H1 (cell line): ENCODE measurements around the gene B4GALT7. TPM values are rescaled to one million over a fixed set of nuclear protein-coding genes. Genes with fewer than 3 reads are reported as not detected.
A peak's percentile ranks its signal among the peaks of the same experiment; 100 is the strongest.

Experiments
- CTCF ChIA-PET: fragments of 300-600 bp; sonication (Branson Sonifier 250); formaldehyde crosslinking; loops from one replicate; lab custom pipeline; 2021; ENCODE audit not compliant: partially characterized antibody; lab: Charles Lee
- POLR2A ChIA-PET: fragments of 300-600 bp; sonication (Branson Sonifier 250); formaldehyde crosslinking; loops from one replicate; lab custom pipeline; 2021; ENCODE audit warnings: inconsistent platforms; ENCODE audit not compliant: partially characterized antibody; lab: Charles Lee
- DNase-seq, 2 experiments: peaks; one replicate each; pipeline versions ENCODE4 v3.0.0 to v3.0.0-alpha.2; 2010 to 2022; ENCODE audit warnings: low spot score in 2 of 2, low read depth in 1 of 2, mixed read lengths in 1 of 2
- FAIRE-seq: peaks from 2 replicates; lab custom pipeline; 2011; peaks lifted over from hg19 to GRCh38; lab: Jason Lieb, UNC
- H2AFZ ChIP-seq: 2 replicates; pipeline ENCODE4 v1.8.1; 2012; ENCODE audit warnings: low read length, inconsistent platforms
- H2AK5ac ChIP-seq: 2 replicates; pipeline ENCODE4 v1.6.1; 2013; ENCODE audit warnings: low read depth, low read length
- H2BK120ac ChIP-seq: replicated peaks from 2 replicates; pipeline ENCODE3; 2013; ENCODE audit warnings: low read depth, low read length, inconsistent platforms
- H2BK12ac ChIP-seq: 2 replicates; pipeline ENCODE4 v1.6.1; 2013; ENCODE audit warnings: low read depth, low read length
- H2BK15ac ChIP-seq: 2 replicates; pipeline ENCODE4 v1.6.1; 2013; ENCODE audit warnings: low read length
- H2BK20ac ChIP-seq: 2 replicates; pipeline ENCODE4 v1.6.1; 2013; ENCODE audit warnings: low read length
- H2BK5ac ChIP-seq: 2 replicates; pipeline ENCODE4 v1.6.1; 2013; ENCODE audit warnings: low read depth, low read length
- H3K14ac ChIP-seq: 2 replicates; pipeline ENCODE4 v1.6.1; 2013; ENCODE audit warnings: inconsistent platforms; ENCODE audit not compliant: insufficient read length
- H3K18ac ChIP-seq: 2 replicates; pipeline ENCODE4 v1.6.1; 2013; ENCODE audit warnings: low read length; ENCODE audit errors: extremely low read depth
- H3K23ac ChIP-seq: 2 replicates; pipeline ENCODE4 v1.6.1; 2013; ENCODE audit warnings: inconsistent platforms; ENCODE audit not compliant: insufficient read length
- H3K23me2 ChIP-seq: 2 replicates; pipeline ENCODE4 v1.6.1; 2013; ENCODE audit warnings: low read depth, low read length
- H3K27ac ChIP-seq: 2 replicates; pipeline ENCODE4 v1.6.1; 2011; ENCODE audit warnings: low read depth, low read length, inconsistent platforms
- H3K27me3 ChIP-seq, 4 experiments: replicated peaks in 1 of 4; 1 replicate in 1 of 4; 2 replicates in 3 of 4; pipeline versions ENCODE4 v1.6.1 to v1.8.1; 2011 to 2013; ENCODE audit warnings: low read length in 3 of 4, mild to moderate bottlenecking in 3 of 4, inconsistent platforms in 2 of 4, mixed read lengths in 2 of 4, moderate library complexity in 1 of 4; ENCODE audit not compliant: control insufficient read depth in 3 of 4, insufficient read depth in 3 of 4; ENCODE audit errors: extremely low read depth in 1 of 4
- H3K36me3 ChIP-seq, 4 experiments: 2 replicates each; pipeline versions ENCODE4 v1.6.1 to v1.8.1; 2011 to 2013; ENCODE audit warnings: mild to moderate bottlenecking in 4 of 4, low read length in 3 of 4, moderate library complexity in 2 of 4, control low read depth in 1 of 4, inconsistent platforms in 1 of 4; ENCODE audit not compliant: insufficient read depth in 4 of 4, control insufficient read depth in 2 of 4
- H3K4ac ChIP-seq: replicated peaks from 2 replicates; pipeline ENCODE3; 2013; ENCODE audit warnings: low read length, low read depth, mixed read lengths, inconsistent platforms; ENCODE audit not compliant: insufficient read length
- H3K4me1 ChIP-seq, 4 experiments: replicated peaks in 1 of 4; 1 replicate in 1 of 4; 2 replicates in 3 of 4; pipeline versions ENCODE4 v1.6.1 to v1.8.1; 2011 to 2013; ENCODE audit warnings: low read length in 3 of 4, inconsistent platforms in 2 of 4, mixed read lengths in 1 of 4; ENCODE audit not compliant: insufficient read depth in 4 of 4, control insufficient read depth in 3 of 4
- H3K4me2 ChIP-seq, 2 experiments: 2 replicates each; pipeline versions ENCODE4 v1.6.1 to v1.8.1; 2011 to 2013; ENCODE audit warnings: low read depth in 2 of 2, low read length in 2 of 2, control low read depth in 1 of 2, inconsistent platforms in 1 of 2, mild to moderate bottlenecking in 1 of 2; ENCODE audit not compliant: insufficient read depth in 1 of 2
- H3K4me3 ChIP-seq, 4 experiments: fragments of 200-600, 300-600 bp in 1 of 4; sonication (generic), shearing (Covaris generic), sonication (Bioruptor Twin) in 1 of 4; 2 replicates each; pipeline versions ENCODE4 v1.5.1 to v1.8.1; 2011 to 2016; ENCODE audit warnings: low read length in 4 of 4, low read depth in 3 of 4, control low read depth in 2 of 4, inconsistent platforms in 2 of 4, mild to moderate bottlenecking in 2 of 4, mixed read lengths in 1 of 4, moderate library complexity in 1 of 4; ENCODE audit not compliant: insufficient read depth in 2 of 4; ENCODE audit errors: extremely low read depth in 1 of 4
- H3K56ac ChIP-seq: replicated peaks from 2 replicates; pipeline ENCODE3; 2013; ENCODE audit warnings: low read depth, mild to moderate bottlenecking, mixed read lengths, low read length, inconsistent platforms; ENCODE audit not compliant: insufficient read length
- H3K79me1 ChIP-seq: 2 replicates; pipeline ENCODE4 v1.6.1; 2013; ENCODE audit warnings: low read depth, low read length, control low read depth
- H3K79me2 ChIP-seq, 2 experiments: 2 replicates each; pipeline versions ENCODE4 v1.6.1 to v1.8.1; 2012 to 2013; ENCODE audit warnings: low read length in 2 of 2, mild to moderate bottlenecking in 2 of 2, inconsistent platforms in 1 of 2; ENCODE audit not compliant: insufficient read depth in 2 of 2, control insufficient read depth in 1 of 2
- H3K9ac ChIP-seq, 4 experiments: replicated peaks in 1 of 4; 1 replicate in 1 of 4; 2 replicates in 3 of 4; pipeline versions ENCODE4 v1.6.1 to v1.8.1; 2011 to 2013; ENCODE audit warnings: low read depth in 3 of 4, low read length in 3 of 4, control low read depth in 2 of 4, mild to moderate bottlenecking in 2 of 4, moderate library complexity in 2 of 4, inconsistent platforms in 1 of 4; ENCODE audit errors: extremely low read depth in 1 of 4
- H3K9me3 ChIP-seq, 2 experiments: 2 replicates each; pipeline versions ENCODE4 v1.6.1 to v1.8.1; 2012 to 2013; ENCODE audit warnings: mild to moderate bottlenecking in 2 of 2, moderate library complexity in 2 of 2, control low read depth in 1 of 2, inconsistent platforms in 1 of 2, low read depth in 1 of 2, low read length in 1 of 2, mixed read lengths in 1 of 2; ENCODE audit not compliant: insufficient read depth in 2 of 2
- H4K20me1 ChIP-seq, 2 experiments: replicated peaks in 1 of 2; 2 replicates each; pipeline versions ENCODE3 to v1.8.1; 2011 to 2013; ENCODE audit warnings: inconsistent platforms in 2 of 2, low read length in 2 of 2, mild to moderate bottlenecking in 1 of 2; ENCODE audit not compliant: insufficient read depth in 2 of 2, control insufficient read depth in 1 of 2
- H4K5ac ChIP-seq: 2 replicates; pipeline ENCODE4 v1.6.1; 2013; ENCODE audit warnings: low read length, low read depth, mixed read lengths, inconsistent platforms; ENCODE audit not compliant: insufficient read length
- H4K8ac ChIP-seq: 2 replicates; pipeline ENCODE4 v1.8.0; 2013; ENCODE audit warnings: mild to moderate bottlenecking, moderate library complexity, low read length, inconsistent platforms; ENCODE audit not compliant: insufficient read depth; ENCODE audit errors: extremely low read depth
- H4K91ac ChIP-seq: replicated peaks from 2 replicates; pipeline ENCODE3; 2013; ENCODE audit warnings: low read length, mixed read lengths, inconsistent platforms; ENCODE audit not compliant: insufficient read length
- TEAD4 ChIP-seq: IDR thresholded peaks from 2 replicates; pipeline ENCODE4 v1.6.1; 2012; ENCODE audit warnings: low read depth, low read length, inconsistent platforms, mixed read lengths
- WGBS, 2 experiments: shearing (Covaris generic) in 1 of 2; methylation state at CpG; one replicate each; pipeline versions ENCODE4 v1.1.6 to v1.1.7; 2013 to 2015; ENCODE audit warnings: low lambda C conversion rate in 2 of 2, mixed read lengths in 2 of 2, inconsistent platforms in 1 of 2, low coverage in 1 of 2, missing lambda C conversion rate in 1 of 2; ENCODE audit not compliant: insufficient replicate concordance in 2 of 2, insufficient coverage in 1 of 2, insufficient read length in 1 of 2; ENCODE audit errors: extremely low coverage in 1 of 2, missing lambda C conversion rate in 1 of 2; 5-methylcytosine and 5-hydroxymethylcytosine counted together
- polyA plus RNA-seq, 7 experiments: library from polyadenylated mRNA; depleted of rRNA in 3 of 7; stranded (reverse) in 5 of 7; unstranded in 2 of 7; fragments of >200 nt in 5 of 7; fragments of 200-250 nt in 2 of 7; gene quantifications; 1 replicate in 5 of 7; 2 replicates in 1 of 7; 4 replicates in 1 of 7; pipeline versions ENCODE4 v1.2.1 to v1.2.3, GENCODE V29; 2011 to 2013; ENCODE audit warnings: missing spikeins in 2 of 7, mixed read lengths in 2 of 7
- total RNA-seq: library from RNA; stranded (reverse); fragmentation: NEBNext Ultra II Directional; extraction: Animal tissue kit (Norgen Biotek cat#: 25700); gene quantifications from 2 replicates; pipeline ENCODE4 v1.2.1, GENCODE V29; 2021

Gene B4GALT7
- total and polyA plus RNA-seq, 2 of the 8 experiments (the other 6 are each of a cell fraction or from before 2014, with no cell fraction given): 18.7 to 31.9 TPM

DNA sequence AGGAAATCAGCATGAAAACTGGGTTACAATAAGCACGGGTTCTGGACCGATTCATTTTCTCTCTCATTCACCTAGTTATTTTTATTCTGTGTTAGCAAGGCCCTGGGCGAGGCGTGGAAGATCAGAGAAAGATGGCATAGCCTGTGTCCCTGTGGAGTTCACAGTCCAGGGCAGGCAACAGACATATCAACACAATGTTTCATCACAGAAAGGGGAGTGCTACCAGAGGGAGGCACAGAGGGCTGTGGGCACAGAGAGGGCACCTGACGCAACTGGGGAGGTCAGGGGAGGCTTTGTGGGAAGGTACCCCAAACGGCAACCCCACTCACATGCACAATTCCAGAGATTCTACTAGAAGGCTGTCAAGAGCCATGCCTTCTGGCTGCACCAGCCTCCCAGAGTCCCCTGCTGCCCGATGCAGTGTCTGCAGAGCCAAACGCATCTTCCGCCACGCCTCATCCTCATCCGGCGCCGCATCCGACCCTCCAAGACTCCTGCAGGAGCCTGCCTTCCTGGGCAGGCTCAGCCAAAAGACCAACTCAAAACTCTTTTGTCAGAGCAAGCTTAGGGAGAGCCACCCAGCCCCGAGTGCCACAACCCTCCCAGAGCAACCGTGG, 47.0 kb upstream of the B4GALT7 start:
- no peak overlapping the region for H2AFZ ChIP-seq
- no peak for DNase-seq
- TF ChIP-seq TEAD4: no peak

More for the DNA sequence above, 47.0 kb upstream of the B4GALT7 start:
- no peak overlapping the region for H3K18ac ChIP-seq
- peak overlapping the region; percentile 68 to 82 for H3K4me2 ChIP-seq
- no peak overlapping the region for H2BK15ac ChIP-seq
- peaks cover 8% of the 10 kb centered on the region for H3K79me1 ChIP-seq
- WGBS, 2 experiments: 77% methylated on average over 16 of the region's 16 CpGs; no CpG with 5 or more reads in 1 of the 2 experiments
- no peak overlapping the region for H2BK20ac ChIP-seq
- no peak overlapping the region for H3K23ac ChIP-seq
- H3K4ac ChIP-seq: no peak overlapping the region
- peak overlapping the region in 2 of 4 experiments; percentile 69 to 81; a peak in 3 of 7 replicates for H3K9ac ChIP-seq
- H2AK5ac ChIP-seq: no peak overlapping the region
- H4K8ac ChIP-seq: no peak overlapping the region
- H2BK5ac ChIP-seq: no peak overlapping the region
- no peak overlapping the region for H3K56ac ChIP-seq
- no peak for FAIRE-seq
- H4K20me1 ChIP-seq: peaks cover 8 to 19% of the 10 kb centered on the region in 2 experiments
- ChIA-PET CTCF (interaction anchor here (0.8 to 1.4 kb wide), 4 partner anchors 8 to 37 kb away, joined by 3 to 7 read pairs (median 3); no protein-coding TSS in a partner anchor), POLR2A (interaction anchor here (0.6 to 2.6 kb wide), 4 partner anchors 8 to 51 kb away, joined by 3 to 10 read pairs (median 6); partner anchors contain the start of gene DOK3)
- no peak overlapping the region for H2BK12ac ChIP-seq
- peaks cover 3 to 56% of the 10 kb centered on the region in 2 experiments; a peak in 2 of 4 replicates for H3K79me2 ChIP-seq
- H3K27ac ChIP-seq: no peak overlapping the region
- no peaks in the 10 kb centered on the region for H3K27me3 ChIP-seq
- H3K4me1 ChIP-seq: peaks cover 5 to 9% (median 7%) of the 10 kb centered on the region in 4 experiments
- H4K5ac ChIP-seq: no peak overlapping the region
- peaks cover 6% of the 10 kb centered on the region for H3K23me2 ChIP-seq
- H3K36me3 ChIP-seq: peaks cover 0 to 21% (median 6%) of the 10 kb centered on the region in 4 experiments; a peak in 3 of 8 replicates
- H4K91ac ChIP-seq: no peak overlapping the region
- H2BK120ac ChIP-seq: no peak overlapping the region
- peak overlapping the region; percentile 68 to 86 (median 82) for H3K4me3 ChIP-seq
- H3K14ac ChIP-seq: no peak overlapping the region
- H3K9me3 ChIP-seq: no peaks in the 10 kb centered on the region
